ENCODE data around the gene PSORS1C2.

Gene PSORS1C2

DNA sequence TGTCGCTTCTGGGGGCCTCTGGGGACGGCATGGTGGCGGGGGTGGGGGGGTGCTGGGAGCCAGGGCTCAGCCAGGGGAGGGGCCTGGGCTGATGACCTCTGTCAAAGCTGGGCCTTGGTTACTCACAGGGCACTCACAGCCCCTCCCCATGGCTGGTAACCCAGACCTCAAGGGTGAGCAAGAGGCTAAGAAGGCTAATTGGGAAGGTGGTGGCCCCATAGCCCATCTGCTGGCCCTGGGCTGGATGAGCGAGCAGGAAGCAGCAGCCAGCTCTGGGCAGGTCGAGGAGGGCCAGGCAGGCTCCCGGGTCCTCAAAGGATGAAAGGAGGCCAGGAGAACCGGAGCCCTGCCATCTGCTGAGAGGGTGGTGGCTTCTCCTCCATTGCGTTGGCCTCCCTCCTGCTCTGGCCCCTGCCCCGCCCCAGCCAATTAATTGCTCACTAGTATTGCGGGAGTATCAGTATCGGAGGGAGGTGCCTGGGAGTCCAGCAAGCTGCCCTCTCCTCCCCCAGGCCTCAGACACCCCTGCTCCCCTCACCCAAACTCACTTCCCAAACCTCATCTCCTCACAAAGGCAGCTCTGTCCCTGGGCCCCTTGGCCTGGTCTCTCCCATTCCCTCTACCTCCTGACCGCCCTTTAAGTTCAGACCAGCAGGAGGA lies 17.6 kb downstream of the PSORS1C2 start:
- Histone ChIP-seq H3F3A (ENCODE audit: insufficient read depth) (no peaks in the 10 kb centered on the region), H4K20me1 (ENCODE audit: low read depth, low read length) (no peaks in the 10 kb centered on the region), H3K27me3 (ENCODE audit: low read length) (no peaks in the 10 kb centered on the region), H3K9me2 (replicated peaks; ENCODE audit: insufficient read depth, low read length) (no peaks in the 10 kb centered on the region), H3K9ac (ENCODE audit: low read length) (no peak overlapping the region), H3K9me3 (ENCODE audit: insufficient read depth, low read length) (no peaks in the 10 kb centered on the region), H3K4me3 (ENCODE audit: insufficient read depth, low read length, poor library complexity, severe bottlenecking) (no peak overlapping the region), H3K79me2 (ENCODE audit: insufficient read depth, low read length) (no peaks in the 10 kb centered on the region), H3K36me3 (ENCODE audit: low read length) (no peaks in the 10 kb centered on the region), H3K27ac (ENCODE audit: low read depth, low read length) (no peak overlapping the region), H3K4me2 (ENCODE audit: low read depth, low read length, poor library complexity, severe bottlenecking) (no peak overlapping the region), H2AFZ (ENCODE audit: low read depth, low read length, severe bottlenecking) (no peak overlapping the region)
- TF ChIP-seq, protein P1, sequence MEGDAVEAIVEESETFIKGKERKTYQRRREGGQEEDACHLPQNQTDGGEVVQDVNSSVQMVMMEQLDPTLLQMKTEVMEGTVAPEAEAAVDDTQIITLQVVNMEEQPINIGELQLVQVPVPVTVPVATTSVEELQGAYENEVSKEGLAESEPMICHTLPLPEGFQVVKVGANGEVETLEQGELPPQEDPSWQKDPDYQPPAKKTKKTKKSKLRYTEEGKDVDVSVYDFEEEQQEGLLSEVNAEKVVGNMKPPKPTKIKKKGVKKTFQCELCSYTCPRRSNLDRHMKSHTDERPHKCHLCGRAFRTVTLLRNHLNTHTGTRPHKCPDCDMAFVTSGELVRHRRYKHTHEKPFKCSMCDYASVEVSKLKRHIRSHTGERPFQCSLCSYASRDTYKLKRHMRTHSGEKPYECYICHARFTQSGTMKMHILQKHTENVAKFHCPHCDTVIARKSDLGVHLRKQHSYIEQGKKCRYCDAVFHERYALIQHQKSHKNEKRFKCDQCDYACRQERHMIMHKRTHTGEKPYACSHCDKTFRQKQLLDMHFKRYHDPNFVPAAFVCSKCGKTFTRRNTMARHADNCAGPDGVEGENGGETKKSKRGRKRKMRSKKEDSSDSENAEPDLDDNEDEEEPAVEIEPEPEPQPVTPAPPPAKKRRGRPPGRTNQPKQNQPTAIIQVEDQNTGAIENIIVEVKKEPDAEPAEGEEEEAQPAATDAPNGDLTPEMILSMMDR (IDR thresholded peaks at IDR 0.05; ENCODE audit: insufficient read depth, low read length, poor library complexity, severe bottlenecking), result no peak
- no peak for TF ChIP-seq EZH2phosphoT487 (conservative IDR thresholded peaks at IDR 0.05; ENCODE audit: low read length)

DNA sequence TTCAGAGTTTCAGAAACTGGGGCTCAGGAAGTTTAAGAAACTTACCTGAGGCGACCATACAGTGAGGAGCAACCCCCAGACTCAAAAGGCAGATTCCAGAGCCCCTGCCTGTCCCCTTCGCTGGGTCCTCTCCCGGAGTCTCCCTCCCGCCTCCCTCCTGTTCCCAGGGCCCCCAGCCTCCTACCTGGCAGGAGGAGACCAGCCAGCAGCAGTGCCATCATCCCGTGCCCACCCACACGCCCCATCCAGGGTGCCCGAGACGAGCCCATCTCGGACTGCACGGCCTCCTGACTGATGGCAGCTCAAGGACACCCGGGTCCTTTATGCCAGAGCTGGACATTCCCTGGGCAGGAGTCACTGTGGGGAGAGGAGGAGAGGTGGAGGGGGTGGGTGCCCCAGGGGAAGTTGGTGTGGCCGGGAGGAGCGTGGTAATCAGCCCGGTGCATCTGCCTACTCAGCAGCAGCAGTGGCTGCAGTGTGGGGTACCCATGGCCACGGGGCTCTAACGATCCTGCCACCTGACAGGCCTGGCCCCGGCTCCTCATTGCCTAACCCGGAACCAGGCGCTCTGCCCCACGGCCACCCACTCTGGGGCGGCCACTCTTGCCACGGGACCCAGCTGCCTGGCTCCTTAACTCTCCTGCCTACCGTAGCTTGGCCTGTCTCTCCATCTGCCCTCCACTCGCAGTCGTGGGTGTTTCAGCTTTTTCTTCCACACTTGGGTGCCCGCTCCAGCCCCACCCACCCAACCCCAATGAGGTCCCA lies 18.5 kb downstream of the PSORS1C2 start, which contains the start of gene CDSN:
Gene CDSN, minus strand, starts transcription at position 296 of the 765 bp plus-strand sequence. Its CDS starts 27 bp downstream, at position 269.
- H3F3A ChIP-seq (ENCODE audit: insufficient read depth), result no peaks in the 10 kb centered on the region
- no peaks in the 10 kb centered on the region for H4K20me1 ChIP-seq (ENCODE audit: low read depth, low read length)

DNA sequence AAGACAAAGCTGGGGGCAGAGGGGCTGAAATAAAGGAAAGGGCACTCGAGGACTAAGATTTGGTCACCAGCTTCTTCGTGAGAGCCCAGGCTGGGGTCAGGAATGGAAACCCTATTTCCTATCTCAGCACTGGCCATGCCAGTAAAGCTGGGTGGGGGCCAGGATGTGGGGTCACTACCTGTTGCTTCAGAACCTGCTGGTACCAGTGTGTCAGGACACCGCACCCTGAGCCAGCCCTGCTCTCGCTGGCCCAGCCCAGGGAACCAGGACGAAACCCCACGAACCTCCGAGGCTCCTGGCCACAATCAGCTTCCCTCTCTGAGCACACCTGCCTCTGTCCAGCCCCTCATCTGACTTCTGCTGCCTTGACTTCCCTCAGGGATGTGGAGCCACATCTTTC lies 20.7 kb downstream of the PSORS1C2 start:
- H3F3A ChIP-seq (ENCODE audit: insufficient read depth), result no peaks in the 10 kb centered on the region
- no peak overlapping the region for H3K27ac ChIP-seq (ENCODE audit: low read depth, low read length)
- H3K9me2 ChIP-seq (replicated peaks; ENCODE audit: insufficient read depth, low read length), result no peaks in the 10 kb centered on the region
- H3K36me3 ChIP-seq (ENCODE audit: low read length), result no peaks in the 10 kb centered on the region
- H3K4me3 ChIP-seq (ENCODE audit: insufficient read depth, low read length, poor library complexity, severe bottlenecking), result no peak overlapping the region
- TF ChIP-seq, protein P1 (IDR thresholded peaks at IDR 0.05; ENCODE audit: insufficient read depth, low read length, poor library complexity, severe bottlenecking), result no peak
- TF ChIP-seq EZH2phosphoT487 (conservative IDR thresholded peaks at IDR 0.05; ENCODE audit: low read length), result no peak
- no peaks in the 10 kb centered on the region for H3K79me2 ChIP-seq (ENCODE audit: insufficient read depth, low read length)
- H3K27me3 ChIP-seq (ENCODE audit: low read length), result no peaks in the 10 kb centered on the region
- H3K9me3 ChIP-seq (ENCODE audit: insufficient read depth, low read length), result no peaks in the 10 kb centered on the region
- H3K9ac ChIP-seq (ENCODE audit: low read length), result no peak overlapping the region
- no peak overlapping the region for H3K4me2 ChIP-seq (ENCODE audit: low read depth, low read length, poor library complexity, severe bottlenecking)
- no peaks in the 10 kb centered on the region for H4K20me1 ChIP-seq (ENCODE audit: low read depth, low read length)
- no peak overlapping the region for H2AFZ ChIP-seq (ENCODE audit: low read depth, low read length, severe bottlenecking)

More for the DNA sequence above, 18.5 kb downstream of the PSORS1C2 start, which contains the start of gene CDSN:
- H3K9me3 ChIP-seq (ENCODE audit: insufficient read depth, low read length), result no peaks in the 10 kb centered on the region
- no peak within 1 kb of the TSS for H3K27ac ChIP-seq (ENCODE audit: low read depth, low read length)
- TF ChIP-seq, protein P1 (IDR thresholded peaks at IDR 0.05; ENCODE audit: insufficient read depth, low read length, poor library complexity, severe bottlenecking), result no peak
- 0 out of 2 replicates have a peak, but pooled peaks have one; percentile 93 for TF ChIP-seq EZH2phosphoT487 (conservative IDR thresholded peaks at IDR 0.05; ENCODE audit: low read length)
- no peak within 1 kb of the TSS for H2AFZ ChIP-seq (ENCODE audit: low read depth, low read length, severe bottlenecking)
- no peaks in the 10 kb centered on the region for H3K36me3 ChIP-seq (ENCODE audit: low read length)
- no peak within 1 kb of the TSS for H3K9ac ChIP-seq (ENCODE audit: low read length)
- H3K79me2 ChIP-seq (ENCODE audit: insufficient read depth, low read length), result no peaks in the 10 kb centered on the region
- no peak within 1 kb of the TSS for H3K4me2 ChIP-seq (ENCODE audit: low read depth, low read length, poor library complexity, severe bottlenecking)
- H3K4me3 ChIP-seq (ENCODE audit: insufficient read depth, low read length, poor library complexity, severe bottlenecking), result no peak within 1 kb of the TSS
- H3K9me2 ChIP-seq (replicated peaks; ENCODE audit: insufficient read depth, low read length), result no peaks in the 10 kb centered on the region
- H3K27me3 ChIP-seq (ENCODE audit: low read length), result no peaks in the 10 kb centered on the region

All from SU-DHL-6 (cell line).